HG02610 (cell line): Measurements from ENCODE around the gene WDFY1.

ENCODE experiments used
- ATAC-seq: cut with Tn5 transposase; IDR thresholded peaks from one replicate; pipeline ENCODE4 v1.9.1; 2021; ENCODE audit warnings: mild to moderate bottlenecking, moderate library complexity; ENCODE audit not compliant: unreplicated experiment

Gene WDFY1

GRCh38 chr2:223957092-223957851, 12.1 kb upstream of the WDFY1 start, which contains the start of gene MRPL44:
MRPL44 (plus strand) TSS chr2:223957463; CDS start chr2:223957473, 10 bp downstream.
- peak; percentile 85 for ATAC-seq

GRCh38 chr2:223956300-223956699, 11.2 kb upstream of the WDFY1 start:
- ATAC-seq, result peak; percentile 58

- no peak for ATAC-seq
Observed at GRCh38 chr2:223954401-223954800, 9.3 kb upstream of the WDFY1 start.

GRCh38 chr2:223952280-223952968, 7.3 kb upstream of the WDFY1 start:
- ATAC-seq, result peak; percentile 51

- no peak for ATAC-seq
Observed at GRCh38 chr2:223950448-223951347, 5.6 kb upstream of the WDFY1 start.

- ATAC-seq, result no peak
Observed at GRCh38 chr2:223949241-223949840, 4.2 kb upstream of the WDFY1 start.

GRCh38 chr2:223947711-223948205, 2.6 kb upstream of the WDFY1 start:
- ATAC-seq, result no peak

GRCh38 chr2:223945755-223946154, 620 bp upstream of the WDFY1 start:
- ATAC-seq, result no peak

GRCh38 chr2:223944166-223944702, 901 bp downstream of the WDFY1 start:
- ATAC-seq, result no peak

- no peak for ATAC-seq
Observed at GRCh38 chr2:223943561-223944008, 1.6 kb downstream of the WDFY1 start.

GRCh38 chr2:223943135-223943534, 2.0 kb downstream of the WDFY1 start:
- ATAC-seq, result no peak

- peak; percentile 77 for ATAC-seq
Observed at GRCh38 chr2:223941579-223942277, 3.4 kb downstream of the WDFY1 start.

GRCh38 chr2:223939438-223939837, 5.7 kb downstream of the WDFY1 start:
- peak; percentile 25 for ATAC-seq

- no peak for ATAC-seq
Observed at GRCh38 chr2:223937535-223937934, 7.6 kb downstream of the WDFY1 start.

- no peak for ATAC-seq
Observed at GRCh38 chr2:223936862-223937326, 8.2 kb downstream of the WDFY1 start.

- no peak for ATAC-seq
Observed at GRCh38 chr2:223935459-223936125, 9.5 kb downstream of the WDFY1 start.

- ATAC-seq, result no peak
Observed at GRCh38 chr2:223934870-223935269, 10.3 kb downstream of the WDFY1 start.

- no peak for ATAC-seq
Observed at GRCh38 chr2:223932816-223933800, 12.0 kb downstream of the WDFY1 start.
